Measurements from ENCODE around the gene TXLNA. TPM values are rescaled to one million over a fixed set of nuclear protein-coding genes. Genes with fewer than 3 reads are reported as not detected.
"Not testable (repeated sequence)": the region's sequence is repeated elsewhere in the genome, so short reads cannot be mapped to it uniquely, and the experiment has no call there.

The TXLNA gene
- 10 to 100 TPM; 12.0 to 29.8 (median 20.6) TPM for polyA plus RNA-seq (ENCODE audit: low read depth in 6 of 6)

DNA sequence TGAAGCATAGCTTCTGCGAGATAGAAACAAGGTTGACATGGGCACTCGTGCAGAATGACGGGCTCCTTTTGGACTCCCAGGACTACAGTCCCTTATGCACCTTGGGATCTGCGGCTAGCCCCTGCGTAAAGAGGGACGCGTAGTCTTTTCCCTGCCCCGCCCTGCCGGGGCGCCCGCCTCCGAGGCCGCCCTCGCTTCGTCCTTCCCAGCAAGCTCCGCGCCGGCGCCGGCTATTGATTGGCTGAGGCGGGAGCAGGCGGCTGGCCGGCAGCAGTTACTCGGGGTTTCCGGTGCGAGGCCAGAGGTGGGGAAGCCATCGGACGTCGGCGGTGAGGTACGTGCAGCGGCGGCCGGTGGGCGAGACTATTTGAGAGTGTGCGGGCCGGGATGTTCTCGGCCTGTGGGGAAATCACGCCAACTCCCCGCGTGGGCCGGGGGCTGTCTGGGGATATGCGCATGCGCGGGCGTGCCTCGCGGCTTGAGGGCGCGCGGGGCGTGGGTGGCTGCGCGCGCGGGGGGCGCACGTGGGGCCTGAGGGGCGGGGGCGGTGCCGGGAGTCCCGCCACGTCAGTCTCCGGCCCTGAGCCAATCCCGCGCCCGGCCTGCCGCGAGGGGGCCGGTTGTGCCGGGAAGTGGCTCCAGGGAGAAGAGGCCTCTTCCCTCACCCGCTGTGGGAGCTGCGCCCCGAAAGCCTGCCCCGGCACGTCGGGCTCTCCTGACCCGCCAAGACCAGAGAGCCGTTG, at the start of gene TXLNA:
Gene TXLNA, plus strand, starts transcription at position 233 of the 743 bp plus-strand sequence. CDS start 671 bp downstream, outside the sequence.
- peak within 1 kb of the TSS; percentile 90 to 97 (median 93) for H3K4me3 Mint-ChIP-seq
- ATAC-seq (ENCODE audit: low read depth in 2 of 2): peak; percentile 89 to 90
- peak; percentile 89 for DNase-seq
- H3K36me3 Mint-ChIP-seq: peaks cover 0 to 8% of the 10 kb centered on the region in 2 donors
- H3K9me3 Mint-ChIP-seq: no peaks in the 10 kb centered on the region
- no peaks in the 10 kb centered on the region for H3K27me3 Mint-ChIP-seq
- peaks cover 28 to 41% (median 30%) of the 10 kb centered on the region in 3 donors for H3K4me1 Mint-ChIP-seq
- peak within 1 kb of the TSS; percentile 94 to 100 (median 98) for H3K27ac Mint-ChIP-seq

DNA sequence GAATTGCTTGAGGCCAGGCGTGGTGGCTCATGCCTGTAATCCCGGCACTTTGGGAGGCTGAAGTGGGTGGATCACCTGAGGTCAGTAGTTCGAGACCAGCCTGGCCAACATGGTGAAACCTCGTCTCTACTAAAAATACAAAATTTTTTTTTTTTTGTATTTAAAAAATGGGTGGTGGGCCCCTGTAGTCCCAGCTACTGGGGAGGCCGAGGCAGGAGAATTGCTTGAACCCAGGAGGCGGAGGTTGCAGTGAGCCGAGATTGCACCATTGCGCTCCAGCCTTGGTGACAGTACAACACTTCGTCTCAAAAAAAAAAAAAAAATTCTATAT, 45.6 kb upstream of the TXLNA start:
- ATAC-seq (ENCODE audit: low read depth in 2 of 2); H3K9me3 Mint-ChIP-seq; H3K4me3 Mint-ChIP-seq; DNase-seq; H3K36me3 Mint-ChIP-seq; H3K27me3 Mint-ChIP-seq: not testable (repeated sequence)
- H3K4me1 Mint-ChIP-seq: peaks cover 18 to 35% (median 33%) of the 10 kb centered on the region in 3 donors
- H3K27ac Mint-ChIP-seq: peak overlapping the region in 1 of 6 donors; percentile 12

DNA sequence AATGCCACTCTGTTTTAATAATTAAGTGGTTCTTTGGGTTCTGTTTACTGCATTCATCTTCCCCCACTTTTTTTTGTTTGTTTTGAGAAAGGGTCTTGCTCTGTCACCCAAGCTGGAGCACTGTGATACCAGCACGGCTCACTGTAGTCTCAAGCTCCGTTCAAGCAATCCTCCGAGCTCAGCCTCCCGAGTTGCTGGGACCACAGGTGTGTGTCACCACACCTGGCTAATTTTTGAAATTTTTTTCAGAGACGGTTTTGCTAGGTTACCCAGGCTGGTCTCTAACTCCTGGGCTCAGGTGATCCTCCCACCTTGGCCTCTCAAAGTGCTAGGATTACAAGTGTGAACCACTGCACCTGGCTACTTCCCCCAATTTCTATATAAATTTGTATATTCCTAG, 42.4 kb upstream of the TXLNA start:
- H3K4me1 Mint-ChIP-seq: peaks cover 24 to 53% (median 42%) of the 10 kb centered on the region in 3 donors
- DNase-seq: no peak
- no peak for ATAC-seq (ENCODE audit: low read depth in 2 of 2)
- no peak overlapping the region for H3K4me3 Mint-ChIP-seq
- H3K27ac Mint-ChIP-seq: peak overlapping the region in 3 of 6 donors; percentile 27 to 79 (median 63)
- H3K27me3 Mint-ChIP-seq: no peaks in the 10 kb centered on the region
- no peaks in the 10 kb centered on the region for H3K9me3 Mint-ChIP-seq
- H3K36me3 Mint-ChIP-seq: peaks cover 0 to 8% of the 10 kb centered on the region in 2 donors

DNA sequence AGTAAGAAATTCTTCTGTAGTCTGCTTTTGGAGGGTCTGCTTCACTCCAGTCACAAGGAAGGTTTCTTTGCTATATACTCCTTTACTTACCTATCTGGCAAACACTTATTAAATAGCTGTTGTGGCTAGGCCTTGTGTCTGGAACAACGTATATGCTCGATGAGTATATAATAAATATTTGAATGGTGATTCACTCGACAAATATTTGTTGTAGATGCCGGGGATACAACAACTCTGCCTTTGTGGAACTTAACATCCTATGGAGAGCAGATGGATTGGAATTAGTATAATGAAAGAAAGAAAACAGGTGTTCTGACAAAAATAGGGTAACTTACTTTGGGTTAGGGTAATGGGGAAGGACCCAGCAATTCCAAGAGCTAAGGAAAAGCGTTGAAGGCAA, 40.5 kb upstream of the TXLNA start:
- DNase-seq (no peak), ATAC-seq (ENCODE audit: low read depth in 2 of 2) (no peak)
- Mint-ChIP-seq H3K27me3 (no peaks in the 10 kb centered on the region), H3K36me3 (peaks cover 0 to 8% of the 10 kb centered on the region in 2 donors), H3K4me1 (peaks cover 34 to 65% (median 57%) of the 10 kb centered on the region in 3 donors), H3K9me3 (no peaks in the 10 kb centered on the region), H3K4me3 (no peak overlapping the region), H3K27ac (peak overlapping the region in 3 of 6 donors; percentile 50 to 79 (median 69))

DNA sequence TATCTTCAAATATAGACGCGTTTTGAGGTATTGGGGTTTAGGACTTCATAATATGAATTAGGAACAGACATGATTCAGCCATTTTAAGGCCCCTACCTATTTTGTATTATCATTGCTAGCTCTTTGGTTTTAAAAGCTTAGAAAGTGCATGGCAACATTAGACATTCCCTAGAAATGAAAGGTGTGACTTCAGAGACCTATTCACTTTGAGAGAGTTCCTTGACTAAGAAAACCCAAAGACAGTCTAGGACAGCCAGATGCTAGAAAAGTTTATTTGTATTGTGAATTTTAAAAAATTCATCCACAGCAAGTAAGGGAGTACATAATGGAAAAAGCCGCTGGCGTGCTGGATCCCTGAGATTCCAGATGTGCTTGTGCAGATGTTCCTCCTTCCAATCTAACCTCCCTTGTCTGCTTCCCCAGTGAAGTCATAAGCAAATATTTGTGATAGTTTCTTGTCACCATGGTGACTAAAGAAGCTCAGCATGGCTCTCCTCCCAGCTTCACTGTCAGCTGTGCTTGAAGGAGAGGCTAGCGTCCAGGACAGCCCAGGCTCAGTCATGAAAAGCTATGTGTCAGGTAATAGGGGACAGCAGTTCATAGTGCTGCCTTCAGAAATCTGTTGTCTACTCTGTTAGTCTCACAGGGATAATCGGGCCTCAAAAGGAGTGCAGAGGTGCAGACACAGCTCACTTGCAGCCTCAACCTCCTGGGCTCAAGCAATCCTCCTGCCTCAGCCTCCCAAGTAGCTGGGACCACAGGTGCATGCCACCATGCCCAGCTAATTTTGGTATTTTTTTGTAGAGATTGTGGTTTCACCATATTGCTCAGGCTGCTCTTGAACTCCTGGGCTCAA, 36.8 kb upstream of the TXLNA start:
- DNase-seq (no peak), ATAC-seq (ENCODE audit: low read depth in 2 of 2) (no peak)
- Mint-ChIP-seq H3K36me3 (peaks cover 0 to 9% of the 10 kb centered on the region in 2 donors), H3K9me3 (peaks cover 0 to 5% (median under 1%) of the 10 kb centered on the region in 7 donors), H3K4me1 (peaks cover 40 to 60% (median 60%) of the 10 kb centered on the region in 3 donors), H3K27me3 (no peaks in the 10 kb centered on the region), H3K4me3 (no peak overlapping the region), H3K27ac (peak overlapping the region in 3 of 6 donors; percentile 7 to 60 (median 26))

DNA sequence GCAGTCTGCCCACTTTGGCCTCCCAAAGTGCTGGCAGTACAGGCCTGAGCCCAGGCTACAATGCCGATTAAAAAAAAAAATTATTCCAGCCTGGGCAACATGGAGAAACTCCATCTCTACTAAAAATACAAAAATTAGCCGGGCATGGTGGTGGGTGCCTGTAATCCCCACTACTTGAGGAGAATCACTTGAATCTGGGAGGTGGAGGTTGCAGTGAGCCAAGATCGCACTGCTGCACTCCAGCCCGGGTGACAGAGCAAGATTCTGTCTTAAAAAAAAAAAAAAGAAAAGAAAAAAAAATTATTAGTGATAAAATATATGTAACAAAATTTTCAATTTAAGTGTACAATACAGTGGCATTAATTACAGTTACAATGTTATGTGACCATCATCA, 36.2 kb upstream of the TXLNA start:
- H3K4me3 Mint-ChIP-seq; ATAC-seq (ENCODE audit: low read depth in 2 of 2); H3K27ac Mint-ChIP-seq; DNase-seq; H3K27me3 Mint-ChIP-seq; H3K36me3 Mint-ChIP-seq: not testable (repeated sequence)
- Mint-ChIP-seq H3K4me1 (peaks cover 39 to 54% (median 54%) of the 10 kb centered on the region in 3 donors), H3K9me3 (peaks cover 0 to 12% (median 7%) of the 10 kb centered on the region in 7 donors)

DNA sequence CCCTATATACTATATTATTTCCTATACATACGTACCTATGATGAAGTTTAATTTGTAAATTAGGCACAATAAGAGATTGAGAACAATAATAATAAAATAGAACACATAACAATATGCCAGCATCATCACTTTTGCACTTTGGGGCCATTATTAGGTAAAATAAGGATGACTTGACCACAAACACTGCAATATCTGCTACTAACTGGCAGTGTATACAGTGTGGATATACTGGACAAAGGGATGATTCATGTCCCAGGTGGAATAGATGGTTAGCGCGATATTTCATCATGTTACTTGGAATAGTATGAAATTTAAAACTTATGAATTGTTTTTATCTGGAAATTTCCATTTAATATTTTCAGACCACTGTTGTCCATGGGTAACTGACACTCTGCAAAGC, 35.4 kb upstream of the TXLNA start:
- ATAC-seq (ENCODE audit: low read depth in 2 of 2): no peak

DNA sequence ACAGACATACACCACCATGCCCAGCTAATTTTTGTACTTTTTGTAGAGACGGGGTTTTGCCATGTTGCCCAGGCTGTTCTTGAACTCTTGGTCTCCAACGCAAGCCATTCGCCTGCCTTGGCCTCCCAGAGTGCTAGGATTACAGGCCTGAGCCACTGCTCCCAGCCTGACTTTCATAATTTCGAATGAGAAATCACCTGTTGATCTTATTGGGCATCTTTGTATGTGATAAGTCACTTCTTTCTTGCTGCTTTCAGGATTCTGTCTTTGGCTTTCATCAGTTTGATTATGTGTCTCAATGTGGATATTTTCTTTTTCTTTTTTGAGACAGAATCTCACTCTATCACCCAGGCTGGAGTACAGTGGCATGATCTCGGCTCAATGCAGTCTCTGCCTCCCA, 31.7 kb upstream of the TXLNA start:
- H3K9me3 Mint-ChIP-seq: peaks cover 0 to 21% (median 13%) of the 10 kb centered on the region in 7 donors
- not testable (repeated sequence) for ATAC-seq (ENCODE audit: low read depth in 2 of 2)

More for the DNA sequence above, 35.4 kb upstream of the TXLNA start:
- peaks cover 5 to 12% of the 10 kb centered on the region in 2 donors for H3K36me3 Mint-ChIP-seq
- no peaks in the 10 kb centered on the region for H3K27me3 Mint-ChIP-seq
- peaks cover 32 to 49% (median 47%) of the 10 kb centered on the region in 3 donors for H3K4me1 Mint-ChIP-seq
- no peak for DNase-seq
- peak overlapping the region in 2 of 6 donors; percentile 5 to 14 for H3K27ac Mint-ChIP-seq
- H3K9me3 Mint-ChIP-seq: peaks cover 0 to 18% (median 12%) of the 10 kb centered on the region in 7 donors
- no peak overlapping the region for H3K4me3 Mint-ChIP-seq

DNA sequence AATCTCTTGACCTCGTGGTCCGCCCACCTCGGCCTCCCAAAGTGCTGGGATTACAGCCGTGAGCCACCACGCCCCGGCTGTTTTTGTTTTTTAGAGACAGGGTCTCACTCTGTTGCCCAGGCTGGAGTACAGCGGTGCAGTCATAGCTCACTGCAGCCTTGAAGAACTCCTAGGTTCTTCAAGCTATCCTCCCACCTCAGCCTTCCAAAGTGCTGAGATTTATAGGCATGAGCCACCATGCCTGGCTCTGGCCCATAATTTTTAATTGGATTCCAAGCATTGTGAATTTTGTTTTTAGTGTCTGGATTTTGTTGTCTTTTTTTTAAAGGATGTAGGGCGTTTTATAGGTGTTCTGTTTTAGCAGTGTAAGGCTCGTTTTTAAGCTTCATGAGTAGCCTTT, 28.6 kb upstream of the TXLNA start:
- Mint-ChIP-seq H3K27me3 (no peaks in the 10 kb centered on the region), H3K27ac (peak overlapping the region in 1 of 6 donors; percentile 47), H3K9me3 (peaks cover 0 to 21% (median 13%) of the 10 kb centered on the region in 7 donors), H3K36me3 (peaks cover 8 to 15% of the 10 kb centered on the region in 2 donors), H3K4me3 (peak overlapping the region in 1 of 8 donors; percentile 5), H3K4me1 (peaks cover 20 to 27% (median 27%) of the 10 kb centered on the region in 3 donors)
- ATAC-seq (ENCODE audit: low read depth in 2 of 2): no peak
- no peak for DNase-seq

More for the DNA sequence above, 31.7 kb upstream of the TXLNA start:
- peaks cover 8 to 17% of the 10 kb centered on the region in 2 donors for H3K36me3 Mint-ChIP-seq
- not testable (repeated sequence) for H3K27me3 Mint-ChIP-seq, DNase-seq
- peaks cover 30 to 43% (median 39%) of the 10 kb centered on the region in 3 donors for H3K4me1 Mint-ChIP-seq
- H3K27ac Mint-ChIP-seq: peak overlapping the region in 1 of 6 donors; percentile 47
- H3K4me3 Mint-ChIP-seq: peak overlapping the region in 1 of 8 donors; percentile 17

DNA sequence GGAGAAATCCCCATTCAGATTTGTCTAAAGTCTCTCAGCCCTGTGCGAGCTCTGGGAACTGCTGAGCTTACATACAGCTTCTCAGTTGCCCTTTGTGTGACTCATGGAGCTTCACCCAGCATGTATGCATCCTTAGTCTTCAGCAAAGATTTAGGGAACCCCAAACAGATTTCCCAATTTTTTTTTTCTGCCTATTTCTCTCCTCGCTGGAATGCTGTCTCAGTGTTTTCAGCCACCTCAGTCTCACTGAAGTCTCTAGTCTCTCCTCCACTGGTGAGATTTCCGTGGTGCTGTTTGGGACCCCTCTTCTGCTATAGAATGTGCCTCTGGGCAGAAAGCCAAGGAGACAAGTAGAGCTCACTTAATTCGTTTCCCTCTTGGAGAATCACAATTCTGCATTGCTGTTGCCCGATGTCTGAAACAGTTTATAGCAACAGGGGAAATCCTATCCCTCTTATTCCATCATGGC, 28.1 kb upstream of the TXLNA start:
- Mint-ChIP-seq H3K27me3 (no peaks in the 10 kb centered on the region), H3K27ac (peak overlapping the region in 2 of 6 donors; percentile 24 to 48), H3K4me1 (peaks cover 17 to 22% (median 22%) of the 10 kb centered on the region in 3 donors), H3K9me3 (peaks cover 0 to 21% (median 13%) of the 10 kb centered on the region in 7 donors), H3K36me3 (peaks cover 8 to 14% of the 10 kb centered on the region in 2 donors), H3K4me3 (no peak overlapping the region)
- ATAC-seq (ENCODE audit: low read depth in 2 of 2) (no peak), DNase-seq (no peak)

DNA sequence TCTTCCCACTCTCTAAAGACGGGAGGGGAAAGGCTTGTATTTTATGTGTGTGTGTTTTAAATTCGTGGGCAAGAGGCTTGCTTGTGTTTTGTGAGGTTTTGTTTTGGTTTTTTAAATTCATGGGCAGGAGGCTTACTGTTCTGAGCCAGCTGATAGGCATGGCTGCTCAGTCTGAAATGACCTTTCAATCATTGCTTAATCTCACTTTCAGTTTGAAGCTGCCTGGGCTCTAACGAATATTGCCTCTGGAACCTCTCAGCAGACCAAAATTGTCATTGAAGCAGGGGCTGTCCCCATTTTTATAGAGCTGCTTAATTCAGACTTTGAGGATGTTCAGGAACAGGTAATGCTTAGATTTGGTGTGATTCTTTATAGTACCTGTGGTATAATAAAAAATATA, 20.3 kb upstream of the TXLNA start:
- DNase-seq (no peak), ATAC-seq (ENCODE audit: low read depth in 2 of 2) (no peak)
- Mint-ChIP-seq H3K36me3 (peaks cover 25 to 28% of the 10 kb centered on the region in 2 donors), H3K27me3 (no peaks in the 10 kb centered on the region), H3K4me1 (peaks cover 0 to 4% (median 0%) of the 10 kb centered on the region in 3 donors), H3K9me3 (no peaks in the 10 kb centered on the region), H3K27ac (no peak overlapping the region), H3K4me3 (no peak overlapping the region)

DNA sequence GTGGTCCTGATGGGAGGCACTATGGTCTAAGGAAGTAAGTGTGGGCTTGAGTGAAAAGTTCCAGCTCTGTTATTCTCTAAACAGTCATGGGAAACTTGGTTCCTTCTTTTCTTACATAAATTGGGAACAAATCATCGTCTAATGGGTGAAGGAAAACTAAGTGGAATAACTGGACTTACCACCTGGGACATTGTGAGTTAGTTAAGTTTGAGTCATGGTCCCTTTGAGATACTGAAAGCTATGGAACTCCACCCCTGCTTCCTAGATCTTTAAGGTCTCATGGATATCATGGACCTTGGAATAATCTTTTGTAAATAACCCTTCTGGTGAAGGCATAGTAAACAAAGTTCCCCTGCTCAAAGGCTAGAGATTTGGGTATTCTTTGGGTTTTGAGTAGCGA, 16.1 kb upstream of the TXLNA start:
- no peak overlapping the region for H3K4me3 Mint-ChIP-seq
- no peaks in the 10 kb centered on the region for H3K27me3 Mint-ChIP-seq
- DNase-seq (no peak), ATAC-seq (ENCODE audit: low read depth in 2 of 2) (no peak)
- H3K4me1 Mint-ChIP-seq: peaks cover 0 to under 1% (median 0%) of the 10 kb centered on the region in 3 donors
- no peaks in the 10 kb centered on the region for H3K9me3 Mint-ChIP-seq
- H3K36me3 Mint-ChIP-seq: peaks cover 11 to 17% of the 10 kb centered on the region in 2 donors
- no peak overlapping the region for H3K27ac Mint-ChIP-seq

DNA sequence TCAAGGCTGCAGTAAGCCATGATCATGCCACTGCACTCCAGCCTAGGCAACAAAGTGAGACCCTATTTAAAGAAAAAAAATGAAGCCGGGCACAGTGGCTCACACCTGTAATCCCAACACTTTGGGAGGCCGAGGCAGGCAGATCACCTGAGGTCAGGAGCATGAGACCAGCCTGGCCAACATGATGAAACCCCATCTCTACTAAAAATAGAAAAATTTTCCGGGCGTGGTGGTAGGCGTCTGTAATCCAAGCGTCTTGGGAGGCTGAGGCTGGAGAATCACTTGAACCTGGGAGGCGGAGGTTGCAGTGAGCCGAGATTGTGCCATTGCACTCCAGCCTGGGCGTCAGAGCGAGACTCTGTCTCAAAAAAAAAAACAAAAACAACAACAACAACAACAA, 13.8 kb upstream of the TXLNA start:
- not testable (repeated sequence) for H3K4me3 Mint-ChIP-seq; H3K9me3 Mint-ChIP-seq; H3K4me1 Mint-ChIP-seq; H3K27ac Mint-ChIP-seq; DNase-seq; H3K27me3 Mint-ChIP-seq; ATAC-seq (ENCODE audit: low read depth in 2 of 2)
- H3K36me3 Mint-ChIP-seq: peaks cover 17 to 25% of the 10 kb centered on the region in 2 donors

All from naive B cell (primary cell).